ENCODE measurements around the gene NR2F1.

- TF ChIP-seq, protein P1, sequence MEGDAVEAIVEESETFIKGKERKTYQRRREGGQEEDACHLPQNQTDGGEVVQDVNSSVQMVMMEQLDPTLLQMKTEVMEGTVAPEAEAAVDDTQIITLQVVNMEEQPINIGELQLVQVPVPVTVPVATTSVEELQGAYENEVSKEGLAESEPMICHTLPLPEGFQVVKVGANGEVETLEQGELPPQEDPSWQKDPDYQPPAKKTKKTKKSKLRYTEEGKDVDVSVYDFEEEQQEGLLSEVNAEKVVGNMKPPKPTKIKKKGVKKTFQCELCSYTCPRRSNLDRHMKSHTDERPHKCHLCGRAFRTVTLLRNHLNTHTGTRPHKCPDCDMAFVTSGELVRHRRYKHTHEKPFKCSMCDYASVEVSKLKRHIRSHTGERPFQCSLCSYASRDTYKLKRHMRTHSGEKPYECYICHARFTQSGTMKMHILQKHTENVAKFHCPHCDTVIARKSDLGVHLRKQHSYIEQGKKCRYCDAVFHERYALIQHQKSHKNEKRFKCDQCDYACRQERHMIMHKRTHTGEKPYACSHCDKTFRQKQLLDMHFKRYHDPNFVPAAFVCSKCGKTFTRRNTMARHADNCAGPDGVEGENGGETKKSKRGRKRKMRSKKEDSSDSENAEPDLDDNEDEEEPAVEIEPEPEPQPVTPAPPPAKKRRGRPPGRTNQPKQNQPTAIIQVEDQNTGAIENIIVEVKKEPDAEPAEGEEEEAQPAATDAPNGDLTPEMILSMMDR (IDR thresholded peaks at IDR 0.05; ENCODE audit: poor library complexity, severe bottlenecking), result no peak
- TF ChIP-seq EZH2 (IDR thresholded peaks at IDR 0.05; ENCODE audit: borderline replicate concordance, insufficient read depth, low read length, poor library complexity, severe bottlenecking), result no peak
- TF ChIP-seq RAD21 (conservative IDR thresholded peaks at IDR 0.05), result no peak
- TF ChIP-seq TAF1 (IDR thresholded peaks at IDR 0.05; ENCODE audit: low read depth), result no peak
- no peak for TF ChIP-seq MXI1 (conservative IDR thresholded peaks at IDR 0.05; ENCODE audit: poor library complexity, severe bottlenecking)
- TF ChIP-seq EP300 (conservative IDR thresholded peaks at IDR 0.05; ENCODE audit: poor library complexity, severe bottlenecking), result no peak
- peak; percentile 45 for TF ChIP-seq SMC3 (conservative IDR thresholded peaks at IDR 0.05; ENCODE audit: poor library complexity)
- TF ChIP-seq POLR2AphosphoS5 (IDR thresholded peaks at IDR 0.05), result peak; percentile 21
Observed at GRCh38 chr5:93583768-93584595, 960 bp downstream of the NR2F1 start.
